ENCODE data around the gene ADCY5. TPM values are rescaled to one million over a fixed set of nuclear protein-coding genes. Genes with fewer than 3 reads are reported as not detected.

The ADCY5 gene
- total and polyA plus RNA-seq, 10 donors: 1.7 to 20.6 (median 11.7) TPM

- Histone ChIP-seq H3K9me3 (no peaks in the 10 kb centered on the region), H3K27me3 (replicated peaks in 1 of 7) (peaks cover 0 to 27% (median 0%) of the 10 kb centered on the region in 7 donors), H3K36me3 (peaks cover 0 to 9% (median 0%) of the 10 kb centered on the region in 6 donors), H3K4me1 (no peaks in the 10 kb centered on the region), H3K27ac (no peak overlapping the region), H3K4me3 (no peak overlapping the region)
- intact Hi-C loops (cut with DNase I; ENCODE audit: low total_unique reads): no loop called here
- peak; percentile 45 for DNase-seq
- WGBS, 5 donors: 75 to 86% (median 82%) methylated on average over 16 of the region's 16 CpGs
- TF ChIP-seq CTCF (IDR thresholded peaks at IDR 0.05 in 8 of 11, conservative IDR thresholded peaks at IDR 0.05 in 3 of 11): no peak
- TF ChIP-seq POLR2A (IDR thresholded peaks at IDR 0.05): no peak
- TF ChIP-seq POLR2AphosphoS5 (IDR thresholded peaks at IDR 0.05): no peak
Measured at GRCh38 chr3:123312331-123313265, 136.3 kb downstream of the ADCY5 start.

- H3K9me3 ChIP-seq: no peaks in the 10 kb centered on the region
- intact Hi-C loops (cut with DNase I; ENCODE audit: low total_unique reads): no loop called here
- peaks cover 0 to 9% (median 0%) of the 10 kb centered on the region in 6 donors for H3K36me3 ChIP-seq
- H3K4me3 ChIP-seq: no peak overlapping the region
- no peak overlapping the region for H3K27ac ChIP-seq
- peaks cover 0 to 27% (median 0%) of the 10 kb centered on the region in 7 donors for H3K27me3 ChIP-seq (replicated peaks in 1 of 7)
- DNase-seq: peak; percentile 38
- H3K4me1 ChIP-seq: no peaks in the 10 kb centered on the region
- 73 to 85% (median 81%) methylated on average over 9 of the region's 9 CpGs for WGBS, 5 donors
- TF ChIP-seq CTCF (IDR thresholded peaks at IDR 0.05 in 8 of 11, conservative IDR thresholded peaks at IDR 0.05 in 3 of 11) (no peak), POLR2A (IDR thresholded peaks at IDR 0.05) (no peak), POLR2AphosphoS5 (IDR thresholded peaks at IDR 0.05) (no peak)
Measured at GRCh38 chr3:123311201-123311600, 137.7 kb downstream of the ADCY5 start.

GRCh38 chr3:123310741-123311140 lies 138.1 kb downstream of the ADCY5 start:
- no peaks in the 10 kb centered on the region for H3K4me1 ChIP-seq
- DNase-seq: no peak
- H3K36me3 ChIP-seq: peaks cover 0 to 9% (median 0%) of the 10 kb centered on the region in 6 donors
- WGBS, 5 donors: 77 to 83% (median 80%) methylated on average over 6 of the region's 6 CpGs
- intact Hi-C loops (cut with DNase I; ENCODE audit: low total_unique reads): no loop called here
- no peaks in the 10 kb centered on the region for H3K9me3 ChIP-seq
- TF ChIP-seq POLR2A (IDR thresholded peaks at IDR 0.05): no peak
- TF ChIP-seq POLR2AphosphoS5 (IDR thresholded peaks at IDR 0.05): no peak
- no peak for TF ChIP-seq CTCF (IDR thresholded peaks at IDR 0.05 in 8 of 11, conservative IDR thresholded peaks at IDR 0.05 in 3 of 11)
- H3K27ac ChIP-seq: no peak overlapping the region
- no peak overlapping the region for H3K4me3 ChIP-seq
- H3K27me3 ChIP-seq (replicated peaks in 1 of 7): peaks cover 0 to 27% (median 0%) of the 10 kb centered on the region in 7 donors

- 90 to 96% (median 94%) methylated on average over 5 to 8 of the region's 8 CpGs for WGBS, 5 donors
- Histone ChIP-seq H3K27me3 (replicated peaks in 1 of 7) (peaks cover 0 to 21% (median 0%) of the 10 kb centered on the region in 7 donors), H3K9me3 (no peaks in the 10 kb centered on the region), H3K4me3 (no peak overlapping the region), H3K27ac (no peak overlapping the region), H3K4me1 (no peaks in the 10 kb centered on the region), H3K36me3 (peaks cover 0 to 9% (median 0%) of the 10 kb centered on the region in 6 donors)
- intact Hi-C loops (cut with DNase I; ENCODE audit: low total_unique reads): no loop called here
- TF ChIP-seq POLR2AphosphoS5 (IDR thresholded peaks at IDR 0.05) (no peak), POLR2A (IDR thresholded peaks at IDR 0.05) (no peak), CTCF (IDR thresholded peaks at IDR 0.05 in 8 of 11, conservative IDR thresholded peaks at IDR 0.05 in 3 of 11) (no peak)
- peak; percentile 58 for DNase-seq
Measured at GRCh38 chr3:123310186-123310585, 138.7 kb downstream of the ADCY5 start.

All from spleen (tissue), 11 donors.